ENCODE data around the gene TTC12. TPM values are rescaled to one million over a fixed set of nuclear protein-coding genes. Genes with fewer than 3 reads are reported as not detected.

Gene TTC12
- total and polyA plus RNA-seq, 2 of the 13 experiments (the other 11 are each of a cell fraction or from before 2014, with no cell fraction given) = 5.4 to 11.6 TPM

- intact Hi-C loops (cut with micrococcal nuclease; ENCODE audit: unreplicated experiment) (no loop called here), in situ Hi-C loops (cut with HindIII; ENCODE audit: extremely low pct_ligation_motif_present, low pct_unique_long_range_greater_than_20kb) (no loop called here)
- Histone ChIP-seq H4K20me1 (ENCODE audit: insufficient read depth, low read length) (no peaks in the 10 kb centered on the region), H2AFZ (ENCODE audit: low read length) (no peak overlapping the region), H3K9me3 (ENCODE audit: low read length) (no peaks in the 10 kb centered on the region), H3K79me2 (ENCODE audit: insufficient read depth, low read length) (peaks cover 3% of the 10 kb centered on the region), H3K36me3 (replicated peaks in 1 of 2; ENCODE audit: control insufficient read depth in 1 of 2, insufficient read depth in 2 of 2, low read length in 2 of 2) (no peaks in the 10 kb centered on the region; a peak in 1 of 5 replicates), H3K27me3 (ENCODE audit: control insufficient read depth in 1 of 2, insufficient read depth in 2 of 2, low read length in 2 of 2) (no peaks in the 10 kb centered on the region), H3K4me2 (ENCODE audit: low read depth, low read length) (no peak overlapping the region), H3K4me1 (ENCODE audit: insufficient read depth, low read length) (peaks cover 26% of the 10 kb centered on the region), H3K4me3 (replicated peaks in 1 of 3; ENCODE audit: insufficient read depth in 1 of 3, low read depth in 2 of 3, low read length in 3 of 3) (no peak overlapping the region), H3K27ac (ENCODE audit: extremely low read length, insufficient read depth, low read length) (no peak overlapping the region), H3K9ac (ENCODE audit: insufficient read depth, low read depth, low read length) (no peak overlapping the region)
- 98% methylated on average over 2 of the region's 2 CpGs for WGBS (ENCODE audit: low lambda C conversion rate)
- BruUV-seq (replicated peaks) = no TSS peak
- CTCF ChIA-PET (ENCODE audit: low intra/inter-chr PET ratio, low total read pairs) = no interaction called here
- DNase-seq (ENCODE audit: low spot score) = no peak
- no peak for ATAC-seq
- FAIRE-seq = no peak
- POLR2A ChIA-PET = no interaction called here
- TF ChIP-seq, protein P1, sequence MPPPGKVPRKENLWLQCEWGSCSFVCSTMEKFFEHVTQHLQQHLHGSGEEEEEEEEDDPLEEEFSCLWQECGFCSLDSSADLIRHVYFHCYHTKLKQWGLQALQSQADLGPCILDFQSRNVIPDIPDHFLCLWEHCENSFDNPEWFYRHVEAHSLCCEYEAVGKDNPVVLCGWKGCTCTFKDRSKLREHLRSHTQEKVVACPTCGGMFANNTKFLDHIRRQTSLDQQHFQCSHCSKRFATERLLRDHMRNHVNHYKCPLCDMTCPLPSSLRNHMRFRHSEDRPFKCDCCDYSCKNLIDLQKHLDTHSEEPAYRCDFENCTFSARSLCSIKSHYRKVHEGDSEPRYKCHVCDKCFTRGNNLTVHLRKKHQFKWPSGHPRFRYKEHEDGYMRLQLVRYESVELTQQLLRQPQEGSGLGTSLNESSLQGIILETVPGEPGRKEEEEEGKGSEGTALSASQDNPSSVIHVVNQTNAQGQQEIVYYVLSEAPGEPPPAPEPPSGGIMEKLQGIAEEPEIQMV (CRISPR knock-in tag; IDR thresholded peaks at IDR 0.05; ENCODE audit: low read depth) = no peak
- no peak for TF ChIP-seq ZNF234 (CRISPR knock-in tag; conservative IDR thresholded peaks at IDR 0.05)
- TF ChIP-seq ZNF639 (CRISPR knock-in tag; conservative IDR thresholded peaks at IDR 0.05) = no peak
- no peak for TF ChIP-seq CBX5 (CRISPR knock-in tag; IDR thresholded peaks at IDR 0.05; ENCODE audit: borderline replicate concordance)
- no peak for TF ChIP-seq KLF16 (CRISPR knock-in tag; IDR thresholded peaks at IDR 0.05)
- TF ChIP-seq ZNF441 (CRISPR knock-in tag; IDR thresholded peaks at IDR 0.05; ENCODE audit: borderline replicate concordance) = no peak
- TF ChIP-seq ZXDC (CRISPR knock-in tag; IDR thresholded peaks at IDR 0.05) = no peak
- no peak for TF ChIP-seq NFE2L1 (CRISPR knock-in tag; IDR thresholded peaks at IDR 0.05; ENCODE audit: borderline replicate concordance)
- TF ChIP-seq ZNF407 (CRISPR knock-in tag; IDR thresholded peaks at IDR 0.05; ENCODE audit: not compliant biosample characterization) = no peak
- TF ChIP-seq NFYC (CRISPR knock-in tag; IDR thresholded peaks at IDR 0.05) = no peak
Measured at GRCh38 chr11:113317339-113317738, 3.0 kb downstream of the TTC12 start.

Data from HepG2 (cell line).